Activated T-helper 1 cell treated with Interleukin-2 at 50 U/mL for 16 hours (primary cell): ENCODE measurements around the gene RAI14.

ENCODE experiments used
- DNase-seq: peaks from one replicate; pipeline ENCODE4 v3.0.0-alpha.2; 2020; ENCODE audit warnings: low read depth

Gene RAI14

DNA sequence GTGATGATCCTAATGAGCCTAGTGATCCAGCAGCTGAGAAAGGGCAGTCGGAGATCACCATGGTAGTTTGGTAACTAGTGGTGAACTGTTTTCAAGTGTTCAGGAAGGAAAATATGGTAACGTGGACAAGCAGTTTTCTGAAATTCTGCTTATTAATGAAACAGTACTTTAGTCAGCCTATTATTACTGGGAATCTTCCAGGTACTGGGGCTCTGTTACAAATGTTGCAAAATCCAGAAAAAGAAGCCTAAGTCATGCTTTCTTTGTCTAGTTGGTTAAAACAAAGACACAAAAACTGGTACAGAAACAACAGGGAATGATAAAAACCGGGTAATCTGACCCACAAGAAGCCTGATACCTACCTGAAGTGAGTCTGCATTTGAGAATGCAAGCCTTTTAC, 201.0 kb downstream of the RAI14 start:
- no peak for DNase-seq

DNA sequence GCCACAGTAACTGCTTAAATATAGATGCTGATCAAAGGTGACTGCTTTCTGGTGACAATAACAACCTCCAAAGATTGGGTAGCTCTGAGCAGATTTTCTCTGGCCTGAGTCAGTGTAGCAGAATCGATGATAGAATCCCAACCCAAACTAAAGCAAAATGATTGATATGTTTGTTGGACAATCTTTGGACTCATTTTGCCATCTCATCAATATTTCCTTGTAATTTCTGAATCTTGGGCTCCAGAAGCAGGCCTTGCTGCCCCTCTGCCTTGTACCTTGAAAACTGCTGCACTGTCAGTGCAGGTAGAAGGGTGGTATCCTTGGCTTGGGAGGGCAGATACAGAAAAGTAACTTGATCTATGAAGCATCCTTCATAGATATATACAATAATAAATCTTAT, 201.8 kb downstream of the RAI14 start:
- DNase-seq = no peak

GRCh38 chr5:34858790-34859189, 202.7 kb downstream of the RAI14 start:
- DNase-seq = no peak

- no peak for DNase-seq
Observed at GRCh38 chr5:34859253-34859652, 203.1 kb downstream of the RAI14 start.

DNA sequence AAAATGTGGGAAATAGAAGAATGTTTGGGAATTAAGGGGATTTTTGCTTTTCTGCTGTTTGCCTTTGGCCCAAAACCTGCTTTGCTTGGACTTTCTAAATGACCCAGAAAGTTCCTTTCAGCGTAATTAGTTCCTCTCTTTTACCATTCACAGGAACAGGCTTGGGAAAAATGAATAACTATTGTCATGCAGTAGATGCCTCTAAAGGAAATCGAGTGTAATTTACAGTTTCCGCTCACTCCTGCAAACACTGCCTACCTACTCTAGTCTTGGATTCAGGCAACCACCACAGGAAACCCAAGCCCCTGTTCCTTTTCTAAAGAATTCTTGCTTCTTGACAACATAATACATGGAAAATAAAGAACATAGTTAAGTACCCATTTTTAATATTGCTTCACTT, 207.8 kb downstream of the RAI14 start:
- no peak for DNase-seq

- no peak for DNase-seq
Observed at GRCh38 chr5:34865091-34865490, 209.0 kb downstream of the RAI14 start.

DNA sequence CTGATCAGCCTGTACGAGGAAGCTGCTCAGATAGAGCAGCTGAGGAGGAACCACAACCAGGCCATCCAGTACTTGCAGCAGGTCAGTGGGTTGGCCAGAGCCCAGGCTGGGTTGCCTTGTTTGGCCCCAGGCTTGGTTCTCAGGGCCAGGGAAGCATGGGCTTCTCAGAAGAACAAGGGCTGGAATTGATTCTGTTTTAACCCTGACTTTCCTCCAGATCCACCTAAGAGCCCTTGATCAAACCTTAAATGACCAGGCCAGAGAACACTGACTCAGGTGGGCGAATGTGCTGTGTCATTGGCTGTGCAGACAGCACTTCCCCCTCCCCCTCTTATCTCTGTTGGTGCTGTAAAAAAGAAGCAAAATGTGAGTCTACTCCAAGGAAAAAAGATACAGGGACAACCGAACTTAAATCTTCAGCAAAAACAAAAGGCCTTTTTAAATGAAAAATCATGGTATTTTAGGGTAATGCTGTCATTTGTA, 210.9 kb downstream of the RAI14 start:
- DNase-seq = no peak

DNA sequence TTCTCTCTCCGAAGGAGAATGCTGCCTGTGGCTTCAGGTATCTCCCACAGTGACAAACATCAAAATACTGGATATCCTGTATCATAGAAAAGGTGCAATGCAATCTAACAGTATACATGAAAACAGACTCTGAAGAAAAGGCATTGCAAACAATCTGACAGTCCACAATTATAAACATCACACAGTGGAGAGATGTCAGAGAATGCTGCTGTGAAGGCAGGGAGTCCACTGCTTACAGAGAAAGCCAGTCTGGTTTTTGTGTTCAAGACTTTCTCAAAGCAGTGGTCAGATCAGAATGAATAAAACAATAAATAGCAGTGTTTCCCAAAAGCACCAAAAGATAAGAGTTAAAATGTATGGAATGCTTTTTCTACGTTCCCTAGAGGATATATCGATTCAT, 211.5 kb downstream of the RAI14 start:
- no peak for DNase-seq

GRCh38 chr5:34868791-34869190, 212.7 kb downstream of the RAI14 start:
- DNase-seq = no peak

GRCh38 chr5:34869256-34869655, 213.1 kb downstream of the RAI14 start:
- no peak for DNase-seq

- DNase-seq = no peak
Observed at GRCh38 chr5:34870382-34870781, 214.3 kb downstream of the RAI14 start.

- no peak for DNase-seq
Observed at GRCh38 chr5:34876275-34876674, 220.1 kb downstream of the RAI14 start.

GRCh38 chr5:34881246-34881645, 225.1 kb downstream of the RAI14 start:
- DNase-seq = no peak
